ENCODE data around the gene EYA4. TPM values are rescaled to one million over a fixed set of nuclear protein-coding genes. Genes with fewer than 3 reads are reported as not detected.

EYA4 gene
- total and polyA plus RNA-seq, 2 of the 4 experiments (the other 2 are of a cell fraction), result 5.7 to 11.1 TPM

- no peak overlapping the region for H2AK9ac ChIP-seq (replicated peaks; ENCODE audit: low read depth, low read length, poor library complexity)
- no peak overlapping the region for H3K56ac ChIP-seq (ENCODE audit: extremely low read depth, insufficient read depth, low read length)
- no peak overlapping the region for H4K5ac ChIP-seq (ENCODE audit: low read depth, low read length)
- no peaks in the 10 kb centered on the region for H3K9me3 ChIP-seq (ENCODE audit: control insufficient read depth, insufficient read depth, low read length)
- no peaks in the 10 kb centered on the region for H3K36me3 ChIP-seq (ENCODE audit: control insufficient read depth, insufficient read depth, low read length)
- no peak overlapping the region for H3K23ac ChIP-seq (ENCODE audit: low read depth, low read length)
- dilution Hi-C loops (cut with HindIII; ENCODE audit: low sequenced_read_pairs, unreplicated experiment), result no loop called here
- WGBS, 2 experiments (ENCODE audit: extremely low coverage in 2 of 2, insufficient read length in 1 of 2), result no CpG with 5 or more reads among the region's 1 CpG
- no peak overlapping the region for H4K8ac ChIP-seq (ENCODE audit: low read depth in 2 of 2, low read length in 2 of 2)
- DNase-seq (no peak), ATAC-seq (ENCODE audit: low read depth) (no peak)
- intact Hi-C loops (cut with micrococcal nuclease), result loop anchor here (5.0 kb wide), 1 partner anchor 47 kb away; no protein-coding TSS in a partner anchor
- H3K9ac ChIP-seq (ENCODE audit: low read depth, low read length), result no peak overlapping the region
- ChIA-PET CTCF (no interaction called here), POLR2A (ENCODE audit: unreplicated experiment) (no interaction called here)
- H3K4ac ChIP-seq (ENCODE audit: low read depth, low read length), result no peak overlapping the region
- H4K20me1 ChIP-seq (ENCODE audit: insufficient read depth, low read length), result no peaks in the 10 kb centered on the region; the same call in 1 of the 2 replicates
- H2BK15ac ChIP-seq (ENCODE audit: low read depth, low read length), result no peak overlapping the region
- no peaks in the 10 kb centered on the region; the same call in 1 of the 2 replicates for H3K9me1 ChIP-seq (ENCODE audit: insufficient read depth, low read length)
- no peak overlapping the region for H4K91ac ChIP-seq (ENCODE audit: insufficient read depth, low read depth, low read length)
- H3K27me3 ChIP-seq (ENCODE audit: control insufficient read depth, insufficient read depth, low read length), result no peaks in the 10 kb centered on the region
- no TSS peak for BruUV-seq (replicated peaks)
- no peaks in the 10 kb centered on the region; the same call in 1 of the 2 replicates for H3K4me1 ChIP-seq (ENCODE audit: control insufficient read depth, insufficient read depth, low read length)
- no peak overlapping the region for H2BK5ac ChIP-seq (ENCODE audit: low read depth, low read length, poor library complexity, severe bottlenecking)
- H3K27ac ChIP-seq (ENCODE audit: insufficient read depth, low read length), result no peak overlapping the region
- TF ChIP-seq MAFK (IDR thresholded peaks at IDR 0.05; ENCODE audit: low read depth, low read length) (no peak), CTCF (conservative IDR thresholded peaks at IDR 0.05; ENCODE audit: low read depth, low read length) (no peak), POLR2A (IDR thresholded peaks at IDR 0.05; ENCODE audit: low read depth, low read length) (no peak), CEBPB (IDR thresholded peaks at IDR 0.05; ENCODE audit: low read depth, low read length) (no peak), RFX5 (IDR thresholded peaks at IDR 0.05; ENCODE audit: low read depth, low read length) (no peak), SMC3 (IDR thresholded peaks at IDR 0.05; ENCODE audit: low read depth, low read length) (no peak), MXI1 (IDR thresholded peaks at IDR 0.05; ENCODE audit: borderline replicate concordance, low read depth, low read length) (no peak), ELK1 (IDR thresholded peaks at IDR 0.05; ENCODE audit: borderline replicate concordance, low read depth, low read length) (no peak), USF2 (IDR thresholded peaks at IDR 0.05; ENCODE audit: low read depth, low read length) (no peak), BHLHE40 (IDR thresholded peaks at IDR 0.05; ENCODE audit: low read depth, low read length) (no peak), FOS (IDR thresholded peaks at IDR 0.05; ENCODE audit: low read depth, low read length) (no peak)
- peaks cover 5 to 42% of the 10 kb centered on the region in 2 experiments; a peak in 2 of 4 replicates for H3K79me1 ChIP-seq (ENCODE audit: low read depth in 1 of 2, low read length in 2 of 2)
- H2AK5ac ChIP-seq (ENCODE audit: low read depth, low read length), result no peak overlapping the region
- no peak overlapping the region for H2BK20ac ChIP-seq (ENCODE audit: low read depth, low read length)
- no peak overlapping the region for H2BK120ac ChIP-seq (ENCODE audit: low read depth, low read length)
- no peak overlapping the region for H3K14ac ChIP-seq (replicated peaks; ENCODE audit: low read depth, low read length)
- no peak overlapping the region for H2AFZ ChIP-seq (replicated peaks; ENCODE audit: low read length, poor library complexity)
- no peak overlapping the region for H3K4me3 ChIP-seq (ENCODE audit: insufficient read depth, low read depth, low read length)
- no peak overlapping the region for H3K18ac ChIP-seq (ENCODE audit: low read depth, low read length)
- in situ Hi-C loops (cut with MboI; ENCODE audit: low sequenced_read_pairs), result no loop called here
- H3K4me2 ChIP-seq (ENCODE audit: low read depth, low read length), result no peak overlapping the region
Observed at GRCh38 chr6:133245007-133245406, 3.9 kb downstream of the EYA4 start.

All from IMR-90 (cell line).